HG03521 (cell line): Measurements from ENCODE around the gene OR52K1.

Source experiments
- ATAC-seq: cut with Tn5 transposase; IDR thresholded peaks from one replicate; pipeline ENCODE4 v1.9.1; 2021; ENCODE audit warnings: mild to moderate bottlenecking, moderate library complexity; ENCODE audit not compliant: unreplicated experiment

The OR52K1 gene

DNA sequence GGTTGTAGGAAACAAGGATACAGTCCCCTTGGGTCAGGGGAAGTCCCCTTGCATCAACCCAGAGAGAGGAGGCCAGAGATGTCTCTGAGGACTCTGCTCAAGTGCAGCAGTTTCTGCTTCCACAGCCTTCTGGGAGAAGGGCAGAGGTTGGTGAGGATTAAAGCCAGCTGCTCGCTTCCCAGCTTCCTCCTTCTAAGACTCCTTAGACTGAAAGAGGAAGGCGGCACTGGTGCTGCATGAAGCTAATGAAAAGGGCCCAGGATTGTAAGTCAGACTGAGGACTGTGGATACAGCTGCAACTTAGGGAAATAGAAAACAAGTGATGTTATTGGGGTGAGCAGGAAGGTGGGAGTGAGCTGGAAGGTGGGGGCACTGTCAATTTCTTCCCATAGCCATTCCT lies at the start of gene OR52K1:
Gene OR52K1, plus strand, starts transcription at position 202 of the 400 bp plus-strand sequence. CDS start 6,255 bp downstream, outside the sequence.
- no peak for ATAC-seq

DNA sequence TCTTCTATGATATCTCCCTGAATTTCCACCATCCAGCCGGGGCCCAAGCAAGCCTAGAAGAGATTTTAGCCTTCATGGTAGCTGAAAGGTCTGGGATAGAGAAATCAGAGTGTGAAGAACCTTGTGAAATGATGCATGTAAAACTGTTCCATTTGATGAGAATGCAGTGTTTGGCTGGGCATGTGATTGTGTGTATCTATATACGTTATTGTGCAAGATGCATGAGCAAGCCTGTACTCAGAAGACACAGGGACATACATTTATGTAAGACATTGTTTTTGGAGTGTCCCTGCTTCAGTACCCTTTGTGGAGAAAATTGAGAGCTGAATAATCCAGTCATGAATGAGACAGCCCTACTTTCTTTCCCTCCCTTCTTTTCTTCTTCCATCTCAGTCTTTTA lies 48.6 kb upstream of the OR52K1 start:
- no peak for ATAC-seq

DNA sequence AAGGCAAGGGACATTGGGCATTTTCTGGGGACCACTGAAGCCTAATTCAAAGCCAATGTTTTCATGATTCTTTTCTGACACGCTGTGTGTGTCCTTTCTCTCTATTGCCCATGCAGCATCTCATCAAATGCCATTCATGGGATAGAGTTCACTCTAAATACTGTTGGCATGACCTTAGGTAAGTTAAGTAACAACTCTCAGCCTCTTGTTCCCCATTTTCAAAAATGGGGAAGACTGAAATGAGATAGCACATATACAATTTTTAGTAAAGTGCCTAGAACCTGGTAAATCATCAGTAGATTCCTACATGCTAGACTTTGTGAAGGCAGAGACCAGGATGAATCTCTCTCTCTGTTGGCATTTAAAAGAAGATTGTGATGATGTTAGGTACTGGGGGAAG lies 46.0 kb upstream of the OR52K1 start:
- no peak for ATAC-seq

DNA sequence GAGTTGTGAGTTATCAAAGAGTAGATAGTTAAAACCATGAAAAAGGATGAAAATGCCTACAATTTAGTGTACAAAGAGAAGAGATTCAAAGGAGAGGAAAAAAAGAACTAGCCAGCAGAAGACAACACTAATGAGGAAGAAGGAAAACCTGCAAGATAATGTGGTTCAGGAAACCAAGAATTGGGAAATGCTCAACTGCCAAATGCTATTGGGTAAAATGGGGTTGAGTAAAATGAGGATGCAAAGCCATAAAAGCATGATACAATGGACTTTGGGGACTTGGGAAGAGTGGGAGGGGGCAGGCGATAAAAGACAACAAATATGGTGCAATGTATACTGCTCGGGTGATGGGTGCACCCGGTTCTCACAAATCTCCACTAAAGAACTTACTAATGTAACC lies 40.9 kb upstream of the OR52K1 start:
- ATAC-seq, result no peak

DNA sequence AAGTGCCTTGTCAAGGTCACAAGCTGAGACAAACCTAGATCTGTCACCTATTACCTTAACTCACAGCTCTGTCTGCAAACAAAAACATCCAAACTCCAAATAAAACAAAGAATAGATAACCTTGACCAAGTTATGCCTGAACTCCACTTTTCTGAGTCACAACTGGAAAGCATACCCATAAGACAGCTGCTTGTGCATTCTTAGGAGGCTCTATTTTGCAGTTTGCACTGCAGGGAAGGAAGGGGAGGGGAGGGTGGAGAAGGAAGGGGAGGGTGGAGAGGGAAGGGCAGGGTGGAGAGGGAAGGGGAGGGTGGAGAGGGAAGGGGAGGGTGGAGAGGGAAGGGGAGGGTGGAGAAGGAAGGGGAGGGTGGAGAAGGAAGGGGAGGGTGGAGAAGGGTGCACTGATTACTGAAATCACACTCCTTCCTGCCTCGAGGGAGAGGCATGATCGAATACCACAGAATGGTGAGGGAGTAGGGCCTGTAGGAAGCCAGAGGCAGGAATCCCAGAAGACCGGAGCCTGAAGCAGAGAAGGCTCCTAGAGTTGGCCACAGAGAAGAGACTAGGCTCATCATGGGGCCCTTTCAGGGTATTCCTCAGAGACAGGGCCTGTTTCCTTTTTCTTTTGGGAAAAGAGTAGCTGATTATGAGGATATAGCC lies 39.1 kb upstream of the OR52K1 start:
- no peak for ATAC-seq

DNA sequence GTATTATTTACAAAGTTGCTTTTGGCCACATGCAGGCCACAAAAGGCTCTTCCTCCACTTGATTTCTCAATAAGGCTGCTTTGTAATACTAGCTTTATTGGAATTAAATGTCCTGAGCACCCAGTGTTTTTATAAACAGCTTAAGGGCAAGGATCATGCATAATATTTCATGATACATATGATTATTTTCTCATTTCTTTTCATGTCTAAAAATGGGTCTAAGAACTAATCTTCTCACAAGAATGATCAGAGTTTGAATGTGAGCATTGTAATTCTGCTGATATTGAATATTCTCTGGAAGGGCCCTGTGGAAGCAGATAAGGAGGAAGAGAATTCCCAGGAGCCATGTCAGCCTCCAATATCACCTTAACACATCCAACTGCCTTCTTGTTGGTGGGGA lies 33.5 kb upstream of the OR52K1 start, which contains the start of gene OR52K2:
Gene OR52K2, plus strand, starts transcription at position 301 of the 400 bp plus-strand sequence. Its CDS starts 45 bp downstream, at position 346.
- no peak for ATAC-seq

DNA sequence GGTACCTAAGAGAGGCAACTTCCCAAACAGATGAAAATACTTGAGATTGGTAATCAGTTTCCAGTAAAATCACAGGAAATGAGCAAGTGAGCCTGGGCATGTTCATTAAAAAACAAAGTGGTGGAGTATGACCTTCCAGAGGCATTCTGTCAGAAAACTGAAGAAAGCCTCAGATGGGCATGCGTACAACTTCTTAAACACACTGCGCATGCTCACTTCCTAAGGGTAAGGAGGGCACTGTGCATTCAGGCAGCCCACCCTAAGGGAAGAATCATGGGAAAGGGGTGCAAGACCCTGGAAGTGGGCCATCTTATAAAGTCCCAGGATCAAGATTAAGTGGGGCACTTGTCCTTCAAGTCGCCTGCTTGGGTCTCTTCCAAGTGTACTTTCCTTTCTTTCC lies 29.3 kb upstream of the OR52K1 start:
- ATAC-seq, result no peak

DNA sequence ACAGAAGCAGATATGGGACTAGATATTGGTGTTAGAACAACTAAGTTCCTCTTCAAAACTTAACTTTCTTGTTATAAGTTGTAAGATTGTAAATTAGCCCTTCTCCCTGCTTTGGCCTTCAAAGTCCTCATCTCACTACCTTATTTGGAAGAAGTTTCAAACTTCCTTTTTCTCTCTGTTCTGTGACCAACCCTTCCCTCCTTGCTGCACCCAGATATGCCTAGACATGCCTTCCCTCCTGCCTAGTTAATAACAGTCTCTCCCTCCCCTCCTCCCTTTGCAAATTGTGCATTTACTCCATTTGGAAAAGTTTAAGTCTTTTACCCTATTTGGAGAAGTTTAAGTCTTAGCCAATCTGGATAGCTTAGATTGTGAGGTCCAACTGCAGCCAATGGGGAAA lies 28.4 kb upstream of the OR52K1 start:
- ATAC-seq, result no peak

DNA sequence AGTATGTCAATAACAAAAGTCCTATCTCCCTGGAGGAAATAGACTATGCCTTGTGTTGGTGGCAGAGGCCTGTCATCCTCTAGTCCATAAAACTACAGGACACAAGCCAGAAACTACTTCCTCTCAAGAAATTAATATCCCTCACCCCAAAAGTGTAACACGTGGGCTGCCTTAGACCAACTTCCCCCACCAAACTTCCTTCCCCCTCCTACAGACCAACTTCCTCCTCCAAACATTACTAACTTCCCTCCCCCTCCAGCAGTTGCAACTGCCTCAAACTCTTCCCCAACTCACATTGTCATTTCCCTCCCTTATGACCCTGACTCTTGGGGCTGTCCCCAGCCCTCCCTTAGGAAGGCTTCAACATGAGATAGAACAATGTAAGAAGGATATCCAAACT lies 27.0 kb upstream of the OR52K1 start:
- ATAC-seq, result no peak

DNA sequence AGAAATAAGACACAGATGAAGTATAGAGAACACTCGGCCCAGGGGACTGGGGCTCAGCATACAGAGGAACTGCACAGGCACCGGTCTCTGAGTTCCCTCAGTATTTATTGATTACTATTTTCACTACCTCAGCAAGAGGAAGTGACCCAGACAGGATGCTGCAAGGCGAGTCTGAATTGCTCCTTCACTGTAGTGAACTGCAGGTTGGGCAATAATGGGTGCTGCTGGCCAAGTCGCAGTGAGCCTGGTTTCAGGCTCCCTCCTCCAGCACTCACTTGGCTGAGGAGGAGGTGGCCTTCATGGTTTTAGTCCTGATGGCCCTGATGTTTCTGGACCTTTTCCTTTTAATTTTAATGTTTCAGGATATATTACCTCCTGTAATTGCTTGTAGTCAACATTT lies 22.9 kb upstream of the OR52K1 start:
- ATAC-seq, result no peak

DNA sequence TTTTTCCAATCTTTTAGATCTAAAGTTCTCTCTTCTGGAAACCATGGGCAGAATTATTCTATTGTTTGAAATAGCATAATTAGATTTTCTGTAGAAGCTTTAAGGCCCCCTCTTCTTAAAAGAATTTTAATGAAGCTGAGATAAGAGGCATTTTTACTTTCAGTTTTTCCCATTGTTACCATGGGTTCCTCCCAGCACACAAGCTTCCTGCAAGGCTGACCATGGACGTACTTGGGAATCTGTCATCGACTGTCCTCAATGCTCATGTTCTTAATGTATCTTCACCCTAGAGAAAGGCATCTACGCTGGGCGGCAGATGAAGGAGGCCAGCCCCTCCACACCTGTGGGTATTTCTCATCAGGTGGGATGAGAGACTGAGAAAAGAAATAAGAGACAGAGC lies 22.3 kb upstream of the OR52K1 start:
- no peak for ATAC-seq

DNA sequence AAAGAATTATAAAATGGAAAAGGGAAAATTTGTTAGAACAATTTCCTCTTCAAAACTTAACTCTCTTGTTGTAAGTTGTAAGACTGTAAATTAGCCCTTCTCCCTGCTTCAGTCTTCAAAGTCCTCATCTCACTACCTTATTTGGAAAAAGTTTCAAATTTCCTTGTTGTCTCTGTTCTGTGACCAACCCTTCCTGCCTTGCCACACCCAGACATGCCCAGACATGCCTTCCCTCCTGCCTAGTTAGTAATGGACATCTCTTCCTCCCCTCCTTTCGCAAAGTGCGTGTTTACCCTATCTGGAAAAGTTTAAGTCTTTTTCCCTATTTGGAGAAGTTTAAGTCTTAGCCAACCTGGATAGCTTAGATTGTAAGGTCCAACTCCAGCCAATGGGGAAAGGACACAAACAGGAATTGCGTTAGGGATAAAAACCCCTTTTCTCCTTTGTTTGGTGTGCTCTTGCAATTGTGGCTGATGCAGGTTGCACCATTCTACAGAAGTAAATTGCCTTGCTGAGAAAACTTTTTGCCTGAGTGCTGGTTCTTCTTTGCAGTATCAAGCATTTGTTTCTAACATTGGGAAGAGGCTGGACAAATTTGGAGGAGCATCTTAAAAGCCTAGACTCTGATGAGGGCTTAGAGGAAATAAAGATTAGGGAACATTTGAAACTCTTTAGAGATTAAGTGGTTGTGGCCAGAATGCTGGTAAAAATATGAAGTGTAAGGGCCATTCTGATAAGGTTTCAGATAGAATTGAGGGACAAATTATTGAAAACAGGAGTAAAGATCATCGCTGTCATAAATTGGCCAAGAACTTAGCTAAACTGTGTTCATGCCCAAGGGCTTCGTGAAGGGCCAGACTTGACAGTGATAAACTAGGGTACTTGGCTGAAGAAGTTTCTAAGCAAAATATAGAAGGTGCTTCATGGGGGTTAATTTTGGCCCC lies 18.0 kb upstream of the OR52K1 start:
- no peak for ATAC-seq

DNA sequence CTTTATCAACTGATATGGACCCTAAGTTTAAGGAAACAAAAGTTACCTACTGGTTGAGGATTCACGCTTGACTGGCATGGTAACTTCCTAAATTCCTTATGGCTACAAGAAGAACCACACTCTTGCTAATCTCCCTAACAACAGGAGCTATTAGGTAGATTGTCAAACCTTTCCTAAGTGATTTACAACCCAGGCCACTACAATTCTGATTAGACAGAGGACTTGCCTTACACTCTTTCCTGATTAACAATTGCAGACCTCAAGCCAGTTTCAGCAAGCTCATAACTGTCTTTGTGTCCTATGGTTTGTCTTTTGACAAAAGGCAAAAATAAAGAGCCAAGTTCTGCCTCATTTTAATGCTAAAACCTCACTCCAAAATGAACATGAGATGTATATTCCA lies 17.0 kb upstream of the OR52K1 start:
- no peak for ATAC-seq

DNA sequence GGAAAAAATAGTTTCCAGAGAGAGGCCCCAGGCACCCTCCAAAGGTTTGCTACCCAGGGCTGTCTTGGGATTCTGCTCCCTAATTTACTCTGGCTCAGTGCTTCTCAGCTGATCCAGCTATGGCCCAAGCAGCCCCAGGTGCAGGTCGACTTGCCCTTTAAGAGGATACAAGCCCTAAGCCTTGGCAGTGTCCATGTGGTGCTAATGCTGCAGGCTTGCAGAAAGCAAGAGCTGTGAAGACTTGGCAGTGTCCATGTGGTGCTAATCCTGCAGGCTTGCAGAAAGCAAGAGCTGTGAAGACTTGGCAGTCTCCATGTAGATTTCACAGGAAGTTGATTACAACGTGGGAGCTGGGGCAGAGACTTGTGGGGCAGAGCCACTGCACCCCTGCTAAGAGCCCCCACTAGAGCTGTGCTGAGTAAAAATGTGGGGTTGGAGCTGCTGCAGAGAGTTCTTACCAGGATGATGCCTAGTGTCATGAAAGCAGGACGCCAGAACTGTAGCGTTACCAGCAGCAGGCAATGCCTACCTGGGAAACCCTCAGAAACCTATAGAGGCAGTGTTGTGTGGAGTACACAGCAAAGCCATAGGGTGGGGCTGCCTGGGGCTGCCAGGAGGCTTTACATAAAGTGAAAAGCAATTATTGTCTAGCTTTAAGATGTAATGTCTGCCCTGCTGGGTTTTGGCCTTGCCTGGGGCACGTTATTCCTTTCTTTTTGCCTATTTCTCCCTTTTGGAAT lies 16.1 kb upstream of the OR52K1 start:
- ATAC-seq, result no peak

DNA sequence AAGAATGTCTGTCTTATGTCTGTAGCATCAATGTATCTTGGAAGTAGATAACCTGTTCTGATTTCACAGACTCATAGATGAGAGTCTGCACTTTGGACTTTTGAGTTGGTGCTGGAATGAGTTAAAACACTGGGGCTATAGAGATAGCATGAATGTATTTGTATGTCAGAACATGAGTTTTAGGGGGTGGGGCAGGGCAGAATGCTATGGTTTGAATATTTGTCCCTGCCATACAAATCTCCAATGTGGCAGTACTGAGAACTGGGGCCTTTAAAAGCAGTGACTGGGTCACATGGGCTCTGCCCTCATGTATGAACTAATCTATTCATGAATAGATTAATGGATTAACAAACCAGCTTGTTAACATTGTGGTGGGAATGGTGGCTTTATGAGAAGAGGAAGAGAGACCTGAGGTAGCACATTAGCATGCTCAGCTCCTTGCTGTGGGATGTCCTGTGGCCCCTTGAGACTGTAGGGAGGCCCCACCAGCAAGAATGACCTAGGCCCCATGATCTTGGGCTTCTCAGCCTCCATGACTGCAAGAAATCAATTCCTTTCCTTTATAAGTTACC lies 15.5 kb upstream of the OR52K1 start:
- ATAC-seq, result no peak

DNA sequence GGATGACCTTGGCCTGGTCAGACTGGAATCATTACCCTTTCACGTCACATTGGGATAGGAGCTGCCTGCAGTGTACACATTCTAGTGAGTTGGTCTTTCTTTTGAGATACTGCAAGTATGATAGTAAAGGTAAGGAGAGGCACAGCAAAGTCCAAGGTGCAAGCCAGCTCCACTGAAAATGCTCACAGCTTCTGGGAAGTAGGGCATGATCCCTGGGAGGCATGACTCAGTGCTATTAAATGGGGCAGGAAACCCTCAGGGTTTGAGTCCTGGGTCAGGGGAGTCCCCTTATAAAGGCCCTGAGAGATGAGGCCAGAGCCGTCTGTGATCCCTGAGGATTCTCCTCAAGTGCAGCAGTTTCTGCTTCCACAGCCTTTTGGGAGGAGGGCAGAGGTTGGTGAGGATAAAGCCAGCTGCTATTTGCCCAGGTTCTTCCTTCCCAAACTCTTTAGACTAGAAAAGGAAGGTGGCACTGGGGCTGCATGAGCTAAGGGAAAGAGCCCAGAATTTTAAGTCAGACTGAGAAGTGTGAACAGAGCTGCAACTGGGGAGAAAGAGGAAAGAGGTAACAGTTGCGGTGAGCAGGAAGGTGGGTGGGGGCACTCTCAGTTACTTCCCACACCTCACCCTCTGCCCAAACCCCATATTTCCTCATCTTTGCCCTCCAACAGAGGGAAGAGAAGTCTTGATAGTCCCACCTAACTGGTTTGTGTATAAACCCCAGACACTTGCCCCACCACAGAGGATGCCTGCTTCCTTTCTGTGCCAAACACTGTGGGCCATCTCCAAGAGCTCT lies 14.4 kb upstream of the OR52K1 start:
- ATAC-seq, result no peak

DNA sequence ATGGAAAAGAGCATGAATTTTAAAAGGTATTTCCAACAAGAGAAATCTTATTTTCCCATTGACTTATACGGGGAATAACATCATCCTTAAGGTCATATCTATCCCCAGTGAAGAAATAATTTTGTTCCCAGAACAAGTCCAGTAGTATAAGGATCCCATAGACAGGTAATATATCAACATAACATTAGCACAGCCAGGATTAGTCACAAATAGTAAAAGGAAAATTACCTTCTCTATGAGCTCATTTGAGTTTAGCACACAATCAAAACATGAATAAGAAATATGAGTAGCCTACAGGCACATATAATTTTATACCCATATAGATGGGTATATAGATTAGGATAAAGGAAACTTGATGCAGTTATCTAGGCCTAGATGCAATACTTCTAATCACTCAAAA lies 2.8 kb upstream of the OR52K1 start:
- no peak for ATAC-seq

DNA sequence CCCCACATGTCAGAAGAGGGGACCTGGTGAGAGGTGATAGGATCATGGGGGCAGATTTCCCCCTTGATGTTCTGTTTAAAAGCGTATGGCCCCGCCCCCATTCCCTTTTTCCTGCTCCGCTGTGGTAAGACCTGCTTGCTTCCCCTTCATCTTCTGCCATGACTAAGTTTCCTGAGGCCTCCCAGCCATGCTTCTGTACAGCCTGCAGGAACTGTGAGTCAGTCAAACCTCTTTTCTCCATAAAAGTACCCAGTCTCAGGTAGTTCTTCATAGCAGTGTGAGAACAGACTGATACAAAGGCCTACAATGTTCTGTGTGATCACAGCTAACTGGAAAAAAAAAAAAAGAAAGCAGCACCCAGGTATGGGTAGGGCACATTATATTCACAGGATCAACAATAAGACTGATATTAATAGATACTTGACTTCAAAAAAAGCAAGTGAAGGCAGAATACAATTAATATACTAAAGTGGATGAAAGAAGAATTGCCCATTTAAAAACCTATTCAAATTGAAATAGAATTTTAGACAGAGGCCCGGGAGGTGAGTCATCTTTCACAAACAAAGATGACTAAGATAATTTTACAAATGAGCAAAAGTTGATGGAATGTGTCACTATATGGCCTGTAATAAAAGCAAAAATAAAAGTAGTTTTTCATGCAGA lies 1.7 kb upstream of the OR52K1 start:
- no peak for ATAC-seq

DNA sequence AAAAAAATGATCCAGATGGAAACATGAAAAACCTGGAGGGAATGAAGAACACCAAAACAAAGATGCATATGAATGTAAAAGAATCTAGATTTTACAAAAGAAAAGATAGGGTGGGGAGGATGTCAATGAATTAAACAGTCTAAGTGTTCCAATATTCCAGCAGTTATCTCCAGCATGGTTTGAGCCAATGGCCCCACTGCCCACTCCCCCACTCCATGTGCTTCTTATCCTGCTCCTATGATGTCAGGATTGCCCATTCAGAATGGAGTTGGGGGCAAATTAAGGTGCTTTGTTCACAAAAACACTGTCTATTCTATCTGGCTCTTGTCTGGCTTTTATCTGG lies 1.2 kb upstream of the OR52K1 start:
- ATAC-seq, result no peak

DNA sequence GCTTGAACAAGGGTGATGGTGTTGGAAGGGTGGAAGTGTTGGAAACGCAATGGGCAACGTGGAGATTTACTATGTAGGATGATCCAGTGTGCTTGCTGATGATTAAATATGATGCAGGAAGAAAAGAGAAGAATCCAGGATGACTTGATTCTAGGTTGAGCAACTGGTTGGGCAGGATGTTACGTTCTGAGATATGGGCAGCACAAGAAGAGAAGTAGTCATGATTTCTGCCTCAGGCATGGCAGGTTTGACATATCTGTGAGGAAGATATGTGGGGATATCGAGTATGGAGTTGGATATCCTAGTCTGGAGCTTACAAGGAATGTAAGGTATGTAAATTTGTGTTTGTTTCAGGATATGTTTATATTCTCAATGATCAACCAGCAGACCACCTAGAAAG lies 1.9 kb downstream of the OR52K1 start:
- no peak for ATAC-seq
